Small intestine (tissue), 7 donors: ENCODE measurements around the gene ARFGAP3. TPM values are rescaled to one million over a fixed set of nuclear protein-coding genes. Genes with fewer than 3 reads are reported as not detected.

Source experiments
- DNase-seq, 2 donors: peaks; one replicate each; pipeline versions ENCODE4 v3.0.0 to v3.0.0-alpha.2; 2013
- FAIRE-seq: peaks from 2 replicates; lab custom pipeline; 2012; peaks lifted over from hg19 to GRCh38; lab: Jason Lieb, UNC
- H3K27ac ChIP-seq, 3 donors: one replicate each; pipeline ENCODE4 v1.5.1; 2013; ENCODE audit warnings: low read length in 2 of 3, mild to moderate bottlenecking in 2 of 3, control low read depth in 1 of 3, inconsistent platforms in 1 of 3, low read depth in 1 of 3, moderate library complexity in 1 of 3
- H3K27me3 ChIP-seq, 3 donors: one replicate each; pipeline ENCODE4 v1.6.1; 2013; ENCODE audit warnings: low read length in 3 of 3, inconsistent platforms in 1 of 3; ENCODE audit not compliant: control insufficient read depth in 3 of 3, insufficient read depth in 3 of 3
- H3K36me3 ChIP-seq, 3 donors: one replicate each; pipeline ENCODE4 v1.6.1; 2013; ENCODE audit warnings: low read length in 3 of 3, inconsistent platforms in 1 of 3, low read depth in 1 of 3, mild to moderate bottlenecking in 1 of 3, moderate library complexity in 1 of 3; ENCODE audit not compliant: control insufficient read depth in 3 of 3, insufficient read depth in 2 of 3
- H3K4me1 ChIP-seq, 3 donors: one replicate each; pipeline ENCODE4 v1.6.1; 2013; ENCODE audit warnings: low read length in 2 of 3, inconsistent platforms in 1 of 3, low read depth in 1 of 3, mild to moderate bottlenecking in 1 of 3, moderate library complexity in 1 of 3; ENCODE audit not compliant: control insufficient read depth in 3 of 3, insufficient read depth in 2 of 3
- H3K4me3 ChIP-seq, 3 donors: one replicate each; pipeline ENCODE4 v1.5.1; 2013; ENCODE audit warnings: low read length in 3 of 3, control low read depth in 1 of 3, inconsistent platforms in 1 of 3, low read depth in 1 of 3, mild to moderate bottlenecking in 1 of 3, moderate library complexity in 1 of 3
- H3K9me3 ChIP-seq, 2 donors: one replicate each; pipeline ENCODE4 v1.6.1; 2013; ENCODE audit warnings: low read depth in 1 of 2, low read length in 1 of 2; ENCODE audit not compliant: control insufficient read depth in 2 of 2, insufficient read depth in 1 of 2
- WGBS, 3 donors: extraction: QIAGEN DNeasy Blood & Tissue Kit; methylation state at CpG; one replicate each; pipeline ENCODE4 v1.1.7; 2013; 5-methylcytosine and 5-hydroxymethylcytosine counted together
- polyA plus RNA-seq, 4 donors: library from polyadenylated mRNA; stranded (reverse) in 3 of 4; unstranded in 1 of 4; fragments of 200-250 nt in 3 of 4; fragments of 120-200 nt in 1 of 4; gene quantifications; one replicate each; pipeline versions ENCODE4 v1.2.1 to v1.2.3, GENCODE V29; 2013
- donor health status: healthy with polysubstance abuse.
- donor health status: control.
- donor health status: control.
- donor health status: Bipolar disorder and iron deficiency.
- donor health status: healthy.

Gene ARFGAP3
- polyA plus RNA-seq, 4 donors: 29.1 to 64.5 (median 53.1) TPM

DNA sequence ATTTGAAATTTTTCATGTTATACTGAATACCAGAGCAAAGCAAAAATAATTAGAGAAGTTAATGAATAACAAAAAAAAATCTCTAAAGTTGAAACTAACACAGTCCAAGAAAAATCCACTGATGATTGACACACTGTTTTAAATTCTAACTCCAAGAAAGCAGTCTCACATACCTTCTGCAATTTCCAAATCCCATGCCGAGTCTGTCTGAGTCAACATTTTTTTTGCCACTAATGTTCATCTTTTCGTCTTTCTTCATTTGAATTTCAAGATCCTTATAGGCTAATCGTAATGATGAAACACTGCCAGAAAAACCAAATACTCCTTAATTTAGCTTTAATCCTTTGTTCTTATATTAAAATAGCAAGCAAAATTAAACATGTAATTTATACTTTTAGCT is 39.5 kb downstream of the ARFGAP3 start:
- H3K9me3 ChIP-seq: no peaks in the 10 kb centered on the region
- H3K4me3 ChIP-seq: no peak overlapping the region
- no peaks in the 10 kb centered on the region for H3K27me3 ChIP-seq
- WGBS, 3 donors: 84 to 93% (median 89%) methylated on average over 3 of the region's 3 CpGs
- H3K4me1 ChIP-seq: peaks cover 1 to 2% (median 2%) of the 10 kb centered on the region in 3 donors
- no peak overlapping the region for H3K27ac ChIP-seq
- no peak for FAIRE-seq
- peaks cover 16 to 34% (median 16%) of the 10 kb centered on the region in 3 donors for H3K36me3 ChIP-seq
- no peak for DNase-seq

DNA sequence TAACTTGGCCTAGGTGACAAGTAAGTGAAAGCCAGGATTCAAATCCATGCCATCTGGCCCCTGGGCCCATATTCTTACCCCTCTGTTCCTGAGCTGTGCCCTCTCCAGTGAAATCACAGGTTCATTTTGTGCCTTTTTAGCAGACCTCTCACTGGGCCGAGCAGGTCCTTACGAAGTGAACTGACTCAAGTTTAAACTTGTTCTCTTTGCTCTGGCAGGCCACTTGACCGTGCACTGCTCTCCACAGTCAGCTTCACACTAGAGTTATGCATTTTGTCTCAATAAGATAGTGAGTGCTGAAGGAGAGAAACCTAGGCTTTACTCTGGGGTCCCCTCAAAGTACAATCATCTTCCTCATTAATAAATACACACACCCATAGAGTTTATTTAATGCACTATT is 40.7 kb downstream of the ARFGAP3 start:
- H3K4me3 ChIP-seq: no peak overlapping the region
- no peak for FAIRE-seq

GRCh38 chr22:42814616-42815015 is 42.5 kb downstream of the ARFGAP3 start:
- Histone ChIP-seq H3K27ac (no peak overlapping the region), H3K4me1 (peaks cover 1 to 2% (median 2%) of the 10 kb centered on the region in 3 donors), H3K27me3 (no peaks in the 10 kb centered on the region), H3K9me3 (no peaks in the 10 kb centered on the region), H3K36me3 (peaks cover 17 to 46% (median 18%) of the 10 kb centered on the region in 3 donors), H3K4me3 (no peak overlapping the region)
- no peak for DNase-seq
- WGBS, 3 donors: 75 to 88% (median 85%) methylated on average over 2 of the region's 2 CpGs
- no peak for FAIRE-seq

More for the DNA sequence above, 40.7 kb downstream of the ARFGAP3 start:
- 91 to 93% (median 93%) methylated on average over 3 of the region's 3 CpGs for WGBS, 3 donors
- Histone ChIP-seq H3K4me1 (peaks cover 1 to 2% (median 2%) of the 10 kb centered on the region in 3 donors), H3K9me3 (no peaks in the 10 kb centered on the region), H3K27me3 (no peaks in the 10 kb centered on the region), H3K36me3 (peaks cover 13 to 41% (median 14%) of the 10 kb centered on the region in 3 donors), H3K27ac (no peak overlapping the region)
- DNase-seq: no peak

- Histone ChIP-seq H3K4me3 (no peak overlapping the region), H3K36me3 (peaks cover 17 to 47% (median 18%) of the 10 kb centered on the region in 3 donors), H3K27ac (no peak overlapping the region), H3K27me3 (no peaks in the 10 kb centered on the region), H3K9me3 (no peaks in the 10 kb centered on the region), H3K4me1 (peaks cover 1 to 2% (median 2%) of the 10 kb centered on the region in 3 donors)
- DNase-seq (peak; percentile 36 to 53), FAIRE-seq (no peak)
- 13 to 37% (median 19%) methylated on average over 2 of the region's 2 CpGs for WGBS, 3 donors
Observed at GRCh38 chr22:42814215-42814614, 42.9 kb downstream of the ARFGAP3 start.

GRCh38 chr22:42813501-42813900 is 43.6 kb downstream of the ARFGAP3 start:
- FAIRE-seq: no peak
- peaks cover 21 to 49% (median 22%) of the 10 kb centered on the region in 3 donors for H3K36me3 ChIP-seq
- no peak for DNase-seq

DNA sequence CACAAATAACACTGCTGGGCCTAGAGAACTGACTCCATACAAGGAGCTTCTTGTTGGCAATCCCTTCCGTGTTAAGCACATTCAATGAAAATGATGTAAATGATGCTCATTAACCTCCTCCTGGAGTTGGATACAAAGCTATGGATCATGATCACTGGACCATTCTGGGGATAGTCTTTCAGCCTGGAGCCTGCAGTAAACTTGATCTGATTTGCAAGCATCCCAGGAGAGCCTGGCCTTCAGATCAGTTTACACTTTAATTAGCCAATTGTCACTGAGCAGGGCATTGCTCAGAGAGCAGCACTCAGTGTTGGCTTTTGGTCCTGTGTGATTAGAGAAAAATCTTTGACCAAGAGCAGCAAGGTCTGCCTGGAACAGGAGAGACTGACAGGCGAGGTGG is 45.6 kb downstream of the ARFGAP3 start:
- H3K36me3 ChIP-seq: peaks cover 25 to 67% (median 30%) of the 10 kb centered on the region in 3 donors
- no peak overlapping the region for H3K4me3 ChIP-seq
- no peaks in the 10 kb centered on the region for H3K9me3 ChIP-seq
- no peaks in the 10 kb centered on the region for H3K27me3 ChIP-seq
- FAIRE-seq: no peak
- H3K27ac ChIP-seq: no peak overlapping the region
- H3K4me1 ChIP-seq: peaks cover 1 to 2% (median 2%) of the 10 kb centered on the region in 3 donors
- 87 to 90% (median 88%) methylated on average over 2 of the region's 2 CpGs for WGBS, 3 donors
- no peak for DNase-seq

More at GRCh38 chr22:42813501-42813900, 43.6 kb downstream of the ARFGAP3 start:
- Histone ChIP-seq H3K27me3 (no peaks in the 10 kb centered on the region), H3K27ac (no peak overlapping the region), H3K4me1 (peaks cover 1 to 2% (median 2%) of the 10 kb centered on the region in 3 donors), H3K9me3 (no peaks in the 10 kb centered on the region), H3K4me3 (no peak overlapping the region)
- 85 to 87% (median 87%) methylated on average over 7 of the region's 7 CpGs for WGBS, 3 donors

- Histone ChIP-seq H3K4me1 (no peaks in the 10 kb centered on the region), H3K27ac (no peak overlapping the region), H3K36me3 (peaks cover 22 to 79% (median 31%) of the 10 kb centered on the region in 3 donors), H3K9me3 (no peaks in the 10 kb centered on the region), H3K4me3 (no peak overlapping the region), H3K27me3 (no peaks in the 10 kb centered on the region)
- DNase-seq (no peak), FAIRE-seq (no peak)
- WGBS, 3 donors: 87 to 94% (median 91%) methylated on average over 3 of the region's 3 CpGs
Observed at GRCh38 chr22:42808521-42808920, 48.6 kb downstream of the ARFGAP3 start.

- Histone ChIP-seq H3K4me3 (no peak overlapping the region), H3K27me3 (no peaks in the 10 kb centered on the region), H3K4me1 (no peaks in the 10 kb centered on the region), H3K27ac (no peak overlapping the region), H3K9me3 (no peaks in the 10 kb centered on the region), H3K36me3 (peaks cover 23 to 76% (median 30%) of the 10 kb centered on the region in 3 donors)
- DNase-seq (no peak), FAIRE-seq (no peak)
- 89 to 98% (median 93%) methylated on average over 6 of the region's 6 CpGs for WGBS, 3 donors
Observed at GRCh38 chr22:42807185-42807584, 49.9 kb downstream of the ARFGAP3 start.
